ENCODE data around the gene MEDAG.

DNA sequence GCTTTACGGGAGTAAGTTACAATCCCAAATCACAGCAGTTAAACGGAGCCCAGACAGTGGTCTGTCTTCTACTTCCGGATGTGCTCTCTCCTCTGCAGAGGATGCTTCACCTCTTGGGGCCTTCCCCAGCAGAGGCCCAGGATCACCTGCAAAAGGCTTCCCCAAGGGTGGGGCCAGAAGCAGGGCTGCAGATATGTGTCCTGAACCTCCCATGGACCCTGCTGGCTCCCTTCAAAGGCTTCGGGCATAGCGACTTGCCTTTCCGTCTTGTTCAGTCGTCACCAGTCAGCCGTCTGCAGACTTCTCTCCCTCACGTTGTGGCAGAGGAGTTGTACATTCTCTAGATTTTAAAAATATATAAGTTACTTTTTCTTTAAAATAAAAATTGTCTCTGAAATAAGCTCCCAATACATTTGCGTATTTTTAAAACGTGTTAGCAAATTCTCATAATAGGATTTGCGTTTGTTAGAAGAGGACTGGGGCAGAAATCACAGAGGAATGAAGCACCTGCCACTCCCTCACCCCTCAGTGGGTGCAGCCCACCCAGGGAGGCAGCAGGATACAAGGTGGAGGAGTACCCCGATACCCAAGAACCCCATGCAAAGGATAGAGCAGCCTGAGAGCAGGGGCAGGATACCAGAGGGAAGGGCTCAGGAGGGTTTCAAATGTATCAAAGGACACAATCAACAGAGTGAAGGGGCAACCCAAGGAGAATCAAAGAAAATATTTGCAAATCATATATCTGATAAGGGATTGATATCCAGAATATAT, 22.9 kb upstream of the MEDAG start:
- no peak for TF ChIP-seq CTCF (IDR thresholded peaks at IDR 0.05)
- no peak for TF ChIP-seq EZH2 (IDR thresholded peaks at IDR 0.05; ENCODE audit: borderline replicate concordance, insufficient read depth, low read depth, low read length, poor library complexity, severe bottlenecking)
